H1 (cell line): ENCODE results near the gene TAF9B. TPM values are rescaled to one million over a fixed set of nuclear protein-coding genes. Genes with fewer than 3 reads are reported as not detected.

Source experiments
- CTCF ChIA-PET: fragments of 300-600 bp; sonication (Branson Sonifier 250); formaldehyde crosslinking; loops from one replicate; lab custom pipeline; 2021; ENCODE audit not compliant: partially characterized antibody; lab: Charles Lee
- POLR2A ChIA-PET: fragments of 300-600 bp; sonication (Branson Sonifier 250); formaldehyde crosslinking; loops from one replicate; lab custom pipeline; 2021; ENCODE audit warnings: inconsistent platforms; ENCODE audit not compliant: partially characterized antibody; lab: Charles Lee
- DNase-seq, 2 experiments: peaks; one replicate each; pipeline versions ENCODE4 v3.0.0 to v3.0.0-alpha.2; 2010 to 2022; ENCODE audit warnings: low spot score in 2 of 2, low read depth in 1 of 2, mixed read lengths in 1 of 2
- FAIRE-seq: peaks from 2 replicates; lab custom pipeline; 2011; peaks lifted over from hg19 to GRCh38; lab: Jason Lieb, UNC
- H2AFZ ChIP-seq: 2 replicates; pipeline ENCODE4 v1.8.1; 2012; ENCODE audit warnings: low read length, inconsistent platforms
- H2AK5ac ChIP-seq: 2 replicates; pipeline ENCODE4 v1.6.1; 2013; ENCODE audit warnings: low read depth, low read length
- H2BK120ac ChIP-seq: replicated peaks from 2 replicates; pipeline ENCODE3; 2013; ENCODE audit warnings: low read depth, low read length, inconsistent platforms
- H2BK12ac ChIP-seq: 2 replicates; pipeline ENCODE4 v1.6.1; 2013; ENCODE audit warnings: low read depth, low read length
- H2BK15ac ChIP-seq: 2 replicates; pipeline ENCODE4 v1.6.1; 2013; ENCODE audit warnings: low read length
- H2BK20ac ChIP-seq: 2 replicates; pipeline ENCODE4 v1.6.1; 2013; ENCODE audit warnings: low read length
- H2BK5ac ChIP-seq: 2 replicates; pipeline ENCODE4 v1.6.1; 2013; ENCODE audit warnings: low read depth, low read length
- H3K14ac ChIP-seq: 2 replicates; pipeline ENCODE4 v1.6.1; 2013; ENCODE audit warnings: inconsistent platforms; ENCODE audit not compliant: insufficient read length
- H3K18ac ChIP-seq: 2 replicates; pipeline ENCODE4 v1.6.1; 2013; ENCODE audit warnings: low read length; ENCODE audit errors: extremely low read depth
- H3K23ac ChIP-seq: 2 replicates; pipeline ENCODE4 v1.6.1; 2013; ENCODE audit warnings: inconsistent platforms; ENCODE audit not compliant: insufficient read length
- H3K23me2 ChIP-seq: 2 replicates; pipeline ENCODE4 v1.6.1; 2013; ENCODE audit warnings: low read depth, low read length
- H3K27ac ChIP-seq: 2 replicates; pipeline ENCODE4 v1.6.1; 2011; ENCODE audit warnings: low read depth, low read length, inconsistent platforms
- H3K27me3 ChIP-seq, 4 experiments: replicated peaks in 1 of 4; 1 replicate in 1 of 4; 2 replicates in 3 of 4; pipeline versions ENCODE4 v1.6.1 to v1.8.1; 2011 to 2013; ENCODE audit warnings: low read length in 3 of 4, mild to moderate bottlenecking in 3 of 4, inconsistent platforms in 2 of 4, mixed read lengths in 2 of 4, moderate library complexity in 1 of 4; ENCODE audit not compliant: control insufficient read depth in 3 of 4, insufficient read depth in 3 of 4; ENCODE audit errors: extremely low read depth in 1 of 4
- H3K36me3 ChIP-seq, 4 experiments: 2 replicates each; pipeline versions ENCODE4 v1.6.1 to v1.8.1; 2011 to 2013; ENCODE audit warnings: mild to moderate bottlenecking in 4 of 4, low read length in 3 of 4, moderate library complexity in 2 of 4, control low read depth in 1 of 4, inconsistent platforms in 1 of 4; ENCODE audit not compliant: insufficient read depth in 4 of 4, control insufficient read depth in 2 of 4
- H3K4ac ChIP-seq: replicated peaks from 2 replicates; pipeline ENCODE3; 2013; ENCODE audit warnings: low read length, low read depth, mixed read lengths, inconsistent platforms; ENCODE audit not compliant: insufficient read length
- H3K4me1 ChIP-seq, 4 experiments: replicated peaks in 1 of 4; 1 replicate in 1 of 4; 2 replicates in 3 of 4; pipeline versions ENCODE4 v1.6.1 to v1.8.1; 2011 to 2013; ENCODE audit warnings: low read length in 3 of 4, inconsistent platforms in 2 of 4, mixed read lengths in 1 of 4; ENCODE audit not compliant: insufficient read depth in 4 of 4, control insufficient read depth in 3 of 4
- H3K4me2 ChIP-seq, 2 experiments: 2 replicates each; pipeline versions ENCODE4 v1.6.1 to v1.8.1; 2011 to 2013; ENCODE audit warnings: low read depth in 2 of 2, low read length in 2 of 2, control low read depth in 1 of 2, inconsistent platforms in 1 of 2, mild to moderate bottlenecking in 1 of 2; ENCODE audit not compliant: insufficient read depth in 1 of 2
- H3K4me3 ChIP-seq, 4 experiments: fragments of 200-600, 300-600 bp in 1 of 4; sonication (generic), shearing (Covaris generic), sonication (Bioruptor Twin) in 1 of 4; 2 replicates each; pipeline versions ENCODE4 v1.5.1 to v1.8.1; 2011 to 2016; ENCODE audit warnings: low read length in 4 of 4, low read depth in 3 of 4, control low read depth in 2 of 4, inconsistent platforms in 2 of 4, mild to moderate bottlenecking in 2 of 4, mixed read lengths in 1 of 4, moderate library complexity in 1 of 4; ENCODE audit not compliant: insufficient read depth in 2 of 4; ENCODE audit errors: extremely low read depth in 1 of 4
- H3K56ac ChIP-seq: replicated peaks from 2 replicates; pipeline ENCODE3; 2013; ENCODE audit warnings: low read depth, mild to moderate bottlenecking, mixed read lengths, low read length, inconsistent platforms; ENCODE audit not compliant: insufficient read length
- H3K79me1 ChIP-seq: 2 replicates; pipeline ENCODE4 v1.6.1; 2013; ENCODE audit warnings: low read depth, low read length, control low read depth
- H3K79me2 ChIP-seq, 2 experiments: 2 replicates each; pipeline versions ENCODE4 v1.6.1 to v1.8.1; 2012 to 2013; ENCODE audit warnings: low read length in 2 of 2, mild to moderate bottlenecking in 2 of 2, inconsistent platforms in 1 of 2; ENCODE audit not compliant: insufficient read depth in 2 of 2, control insufficient read depth in 1 of 2
- H3K9ac ChIP-seq, 4 experiments: replicated peaks in 1 of 4; 1 replicate in 1 of 4; 2 replicates in 3 of 4; pipeline versions ENCODE4 v1.6.1 to v1.8.1; 2011 to 2013; ENCODE audit warnings: low read depth in 3 of 4, low read length in 3 of 4, control low read depth in 2 of 4, mild to moderate bottlenecking in 2 of 4, moderate library complexity in 2 of 4, inconsistent platforms in 1 of 4; ENCODE audit errors: extremely low read depth in 1 of 4
- H3K9me3 ChIP-seq, 2 experiments: 2 replicates each; pipeline versions ENCODE4 v1.6.1 to v1.8.1; 2012 to 2013; ENCODE audit warnings: mild to moderate bottlenecking in 2 of 2, moderate library complexity in 2 of 2, control low read depth in 1 of 2, inconsistent platforms in 1 of 2, low read depth in 1 of 2, low read length in 1 of 2, mixed read lengths in 1 of 2; ENCODE audit not compliant: insufficient read depth in 2 of 2
- H4K20me1 ChIP-seq, 2 experiments: replicated peaks in 1 of 2; 2 replicates each; pipeline versions ENCODE3 to v1.8.1; 2011 to 2013; ENCODE audit warnings: inconsistent platforms in 2 of 2, low read length in 2 of 2, mild to moderate bottlenecking in 1 of 2; ENCODE audit not compliant: insufficient read depth in 2 of 2, control insufficient read depth in 1 of 2
- H4K5ac ChIP-seq: 2 replicates; pipeline ENCODE4 v1.6.1; 2013; ENCODE audit warnings: low read length, low read depth, mixed read lengths, inconsistent platforms; ENCODE audit not compliant: insufficient read length
- H4K8ac ChIP-seq: 2 replicates; pipeline ENCODE4 v1.8.0; 2013; ENCODE audit warnings: mild to moderate bottlenecking, moderate library complexity, low read length, inconsistent platforms; ENCODE audit not compliant: insufficient read depth; ENCODE audit errors: extremely low read depth
- H4K91ac ChIP-seq: replicated peaks from 2 replicates; pipeline ENCODE3; 2013; ENCODE audit warnings: low read length, mixed read lengths, inconsistent platforms; ENCODE audit not compliant: insufficient read length
- E2F6 ChIP-seq: IDR thresholded peaks from 2 replicates; pipeline ENCODE4 v1.6.1; 2012; ENCODE audit warnings: inconsistent platforms
- EGR1 ChIP-seq: IDR thresholded peaks from 2 replicates; pipeline ENCODE4 v1.6.1; 2011; ENCODE audit warnings: low read depth, low read length, borderline replicate concordance
- FOSL1 ChIP-seq: IDR thresholded peaks from 2 replicates; pipeline ENCODE4 v1.6.1; 2011; ENCODE audit warnings: mild to moderate bottlenecking, low read depth, low read length, moderate library complexity; ENCODE audit not compliant: insufficient read depth
- GTF2F1 ChIP-seq: IDR thresholded peaks from 2 replicates; pipeline ENCODE4 v1.6.1; 2012; ENCODE audit warnings: low read depth, low read length, improper control_type of control experiment, borderline replicate concordance
- PHF8 ChIP-seq: fragments of 200-600 bp; sonication (generic); conservative IDR thresholded peaks from 2 replicates; pipeline ENCODE4 v1.7.1; 2012; ENCODE audit warnings: low read depth, mild to moderate bottlenecking, inconsistent platforms, low read length, moderate library complexity
- SP4 ChIP-seq: IDR thresholded peaks from 2 replicates; pipeline ENCODE4 v1.6.1; 2012; ENCODE audit warnings: low read length, inconsistent platforms
- WGBS, 2 experiments: shearing (Covaris generic) in 1 of 2; methylation state at CpG; one replicate each; pipeline versions ENCODE4 v1.1.6 to v1.1.7; 2013 to 2015; ENCODE audit warnings: low lambda C conversion rate in 2 of 2, mixed read lengths in 2 of 2, inconsistent platforms in 1 of 2, low coverage in 1 of 2, missing lambda C conversion rate in 1 of 2; ENCODE audit not compliant: insufficient replicate concordance in 2 of 2, insufficient coverage in 1 of 2, insufficient read length in 1 of 2; ENCODE audit errors: extremely low coverage in 1 of 2, missing lambda C conversion rate in 1 of 2; 5-methylcytosine and 5-hydroxymethylcytosine counted together
- polyA plus RNA-seq, 7 experiments: library from polyadenylated mRNA; depleted of rRNA in 3 of 7; stranded (reverse) in 5 of 7; unstranded in 2 of 7; fragments of >200 nt in 5 of 7; fragments of 200-250 nt in 2 of 7; gene quantifications; 1 replicate in 5 of 7; 2 replicates in 1 of 7; 4 replicates in 1 of 7; pipeline versions ENCODE4 v1.2.1 to v1.2.3, GENCODE V29; 2011 to 2013; ENCODE audit warnings: missing spikeins in 2 of 7, mixed read lengths in 2 of 7
- total RNA-seq: library from RNA; stranded (reverse); fragmentation: NEBNext Ultra II Directional; extraction: Animal tissue kit (Norgen Biotek cat#: 25700); gene quantifications from 2 replicates; pipeline ENCODE4 v1.2.1, GENCODE V29; 2021
- TF ChIP-seq, protein P1 (sequence below): IDR thresholded peaks from 2 replicates; pipeline ENCODE4 v1.6.1; 2011; ENCODE audit warnings: low read length, improper control_type of control experiment
- TF ChIP-seq, protein P2 (sequence below): IDR thresholded peaks from 2 replicates; pipeline ENCODE4 v1.6.1; 2012; ENCODE audit warnings: low read length, inconsistent platforms

The TAF9B gene
- total and polyA plus RNA-seq, 2 of the 8 experiments (the other 6 are each of a cell fraction or from before 2014, with no cell fraction given): 23.8 to 42.8 TPM

GRCh38 chrX:78104447-78105176, 34.8 kb downstream of the TAF9B start:
- POLR2A ChIA-PET: interaction anchor here (1.3 to 1.5 kb wide), 2 partner anchors 13 to 24 kb away, joined by 3 to 5 read pairs; no protein-coding TSS in a partner anchor
- TF ChIP-seq, protein P1, sequence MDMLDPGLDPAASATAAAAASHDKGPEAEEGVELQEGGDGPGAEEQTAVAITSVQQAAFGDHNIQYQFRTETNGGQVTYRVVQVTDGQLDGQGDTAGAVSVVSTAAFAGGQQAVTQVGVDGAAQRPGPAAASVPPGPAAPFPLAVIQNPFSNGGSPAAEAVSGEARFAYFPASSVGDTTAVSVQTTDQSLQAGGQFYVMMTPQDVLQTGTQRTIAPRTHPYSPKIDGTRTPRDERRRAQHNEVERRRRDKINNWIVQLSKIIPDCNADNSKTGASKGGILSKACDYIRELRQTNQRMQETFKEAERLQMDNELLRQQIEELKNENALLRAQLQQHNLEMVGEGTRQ: no peak
- TF ChIP-seq EGR1 (no peak), GTF2F1 (no peak), SP4 (no peak), FOSL1 (no peak), E2F6 (no peak), PHF8 (no peak; the same call in 1 of the 2 replicates)
- TF ChIP-seq, protein P2, sequence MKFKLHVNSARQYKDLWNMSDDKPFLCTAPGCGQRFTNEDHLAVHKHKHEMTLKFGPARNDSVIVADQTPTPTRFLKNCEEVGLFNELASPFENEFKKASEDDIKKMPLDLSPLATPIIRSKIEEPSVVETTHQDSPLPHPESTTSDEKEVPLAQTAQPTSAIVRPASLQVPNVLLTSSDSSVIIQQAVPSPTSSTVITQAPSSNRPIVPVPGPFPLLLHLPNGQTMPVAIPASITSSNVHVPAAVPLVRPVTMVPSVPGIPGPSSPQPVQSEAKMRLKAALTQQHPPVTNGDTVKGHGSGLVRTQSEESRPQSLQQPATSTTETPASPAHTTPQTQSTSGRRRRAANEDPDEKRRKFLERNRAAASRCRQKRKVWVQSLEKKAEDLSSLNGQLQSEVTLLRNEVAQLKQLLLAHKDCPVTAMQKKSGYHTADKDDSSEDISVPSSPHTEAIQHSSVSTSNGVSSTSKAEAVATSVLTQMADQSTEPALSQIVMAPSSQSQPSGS: no peak

More at GRCh38 chrX:78104447-78105176, 34.8 kb downstream of the TAF9B start:
- H2AK5ac ChIP-seq: no peak overlapping the region
- peaks cover 10 to 19% of the 10 kb centered on the region in 2 experiments for H4K20me1 ChIP-seq
- peaks cover 3% of the 10 kb centered on the region for H3K23me2 ChIP-seq
- H3K56ac ChIP-seq: peak overlapping the region; percentile 39
- no peak overlapping the region for H2BK20ac ChIP-seq
- no peak overlapping the region for H2BK15ac ChIP-seq
- FAIRE-seq: no peak
- peak overlapping the region; percentile 85 to 99 (median 94) for H3K4me3 ChIP-seq
- H2BK120ac ChIP-seq: no peak overlapping the region
- H4K5ac ChIP-seq: peak overlapping the region; percentile 66
- no peak overlapping the region for H2AFZ ChIP-seq
- peaks cover 0 to 5% (median 0%) of the 10 kb centered on the region in 4 experiments; a peak in 1 of 7 replicates for H3K27me3 ChIP-seq
- peaks cover 0 to 20% (median 0%) of the 10 kb centered on the region in 4 experiments; a peak in 3 of 8 replicates for H3K36me3 ChIP-seq
- H3K9ac ChIP-seq: peak overlapping the region; percentile 69 to 87 (median 80)
- no peak for DNase-seq
- peaks cover 33 to 56% of the 10 kb centered on the region in 2 experiments for H3K79me2 ChIP-seq
- no peaks in the 10 kb centered on the region for H3K9me3 ChIP-seq
- peak overlapping the region; percentile 71 for H3K27ac ChIP-seq
- H4K91ac ChIP-seq: peak overlapping the region; percentile 40
- H3K4me2 ChIP-seq: peak overlapping the region; percentile 80 to 89
- no peak overlapping the region for H3K4ac ChIP-seq
- H3K18ac ChIP-seq: peak overlapping the region; percentile 78
- no peaks in the 10 kb centered on the region; a peak in 1 of 7 replicates for H3K4me1 ChIP-seq
- WGBS, 2 experiments: 1% methylated on average over 19 of the region's 27 CpGs; no CpG with 5 or more reads in 1 of the 2 experiments
- no peaks in the 10 kb centered on the region for H3K79me1 ChIP-seq
- no peak overlapping the region for H3K14ac ChIP-seq
- peak overlapping the region; percentile 93 for H4K8ac ChIP-seq
- CTCF ChIA-PET: interaction anchor here (1.0 to 1.4 kb wide), 2 partner anchors 12 to 205 kb away, joined by 3 to 5 read pairs; partner anchors contain the start of gene COX7B
- H2BK5ac ChIP-seq: 0 out of 2 replicates have a peak overlapping the region, but pooled peaks have one; percentile 44
- no peak overlapping the region for H3K23ac ChIP-seq
- H2BK12ac ChIP-seq: no peak overlapping the region
